Fibroblast of lung (primary cell): ENCODE measurements around the gene TBC1D8.

Experiments
- CTCF ChIP-seq, 2 donors: IDR thresholded peaks in 1 of 2; conservative IDR thresholded peaks in 1 of 2; 1 replicate in 1 of 2; 2 replicates in 1 of 2; pipeline ENCODE4 v1.5.1; 2011 to 2012; ENCODE audit warnings: low read length in 2 of 2, control low read depth in 1 of 2, inconsistent platforms in 1 of 2, low read depth in 1 of 2, mild to moderate bottlenecking in 1 of 2
- EZH2 ChIP-seq: IDR thresholded peaks from 2 replicates; pipeline ENCODE4 v1.5.1; 2012; ENCODE audit warnings: low read length, control low read depth, mild to moderate bottlenecking; ENCODE audit errors: missing control alignments

DNA sequence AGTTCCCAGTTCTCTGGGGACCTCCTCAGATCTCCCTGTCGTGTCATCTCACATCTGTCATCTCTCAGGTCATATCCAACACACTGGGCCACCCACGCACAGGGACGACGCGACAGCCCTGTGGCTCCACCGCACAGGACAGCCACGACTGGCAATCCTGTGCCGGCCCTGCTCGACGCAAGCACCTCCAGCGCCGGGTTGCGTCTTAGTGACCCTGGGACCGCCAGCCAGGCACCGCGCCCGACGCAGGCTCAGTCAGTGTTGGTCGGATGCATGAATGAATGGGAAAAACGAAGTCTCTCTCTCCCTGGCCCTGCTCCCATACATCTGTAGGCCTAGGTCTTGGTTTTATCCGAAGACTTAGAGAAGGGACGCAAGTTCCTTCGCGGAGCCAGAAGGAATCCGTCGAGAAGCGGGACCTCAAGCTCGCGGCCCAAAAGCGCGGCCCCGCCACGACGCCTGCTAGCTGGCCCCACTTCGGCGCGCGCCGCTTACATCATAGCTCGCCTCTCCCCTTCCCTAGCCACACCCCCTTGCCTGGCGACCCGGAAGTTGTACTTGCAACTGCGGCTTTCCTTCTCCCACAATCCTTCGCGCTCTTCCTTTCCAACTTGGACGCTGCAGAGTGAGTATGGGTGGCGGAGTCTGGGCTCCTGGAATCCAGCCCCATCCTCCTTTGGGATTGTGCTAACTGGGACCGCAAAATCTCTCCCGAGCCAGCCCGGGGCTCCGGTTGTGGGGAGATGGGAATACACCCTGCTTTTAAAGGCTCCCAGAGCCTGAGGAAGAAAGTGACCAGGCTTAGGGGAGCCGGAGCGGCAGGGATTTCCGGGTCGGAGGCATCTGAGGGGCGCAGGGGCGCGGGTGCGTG is 149.3 kb downstream of the TBC1D8 start, which contains the start of gene RPL31:
- TF ChIP-seq CTCF (conservative IDR thresholded peaks at IDR 0.05 in 1 of 2, IDR thresholded peaks at IDR 0.05 in 1 of 2; ENCODE audit: low read depth in 1 of 2, low read length in 2 of 2) (no peak), EZH2 (no peak)
